ENCODE results near the gene GNB3.
A peak's percentile ranks its signal among the peaks of the same experiment; 100 is the strongest.
"Not testable (repeated sequence)": the region's sequence is repeated elsewhere in the genome, so short reads cannot be mapped to it uniquely, and the experiment has no call there.

GNB3 gene

GRCh38 chr12:6852651-6853354 lies 12.1 kb downstream of the GNB3 start:
- no peak for TF ChIP-seq ZNF274 (IDR thresholded peaks at IDR 0.05; ENCODE audit: low read depth, low read length)
- H3K4me3 ChIP-seq (ENCODE audit: low read length): peak overlapping the region; percentile 65

GRCh38 chr12:6853626-6854025 lies 12.9 kb downstream of the GNB3 start:
- H3K4me3 ChIP-seq (ENCODE audit: low read length): no peak overlapping the region; the same call in 1 of the 2 replicates
- TF ChIP-seq ZNF274 (IDR thresholded peaks at IDR 0.05; ENCODE audit: low read depth, low read length): no peak

DNA sequence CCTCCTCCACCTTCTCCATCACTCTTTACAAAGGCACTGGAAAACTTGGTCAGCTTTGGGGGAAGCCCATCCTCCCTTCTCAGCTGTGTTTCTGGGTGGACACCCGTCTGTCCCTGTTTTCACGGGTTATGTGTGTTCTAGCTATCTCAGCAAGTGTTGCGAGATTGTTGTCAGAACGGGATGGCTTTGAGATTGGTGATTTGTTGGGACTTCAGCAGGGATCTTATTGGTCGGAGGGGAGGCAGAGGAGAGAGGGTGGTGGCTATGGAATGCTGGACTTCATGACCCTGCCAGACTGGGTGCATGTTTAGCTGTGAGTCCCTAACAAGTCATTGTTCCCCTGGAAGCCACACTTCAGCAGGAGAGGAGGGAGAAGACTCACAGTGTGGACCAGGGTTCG lies 13.3 kb downstream of the GNB3 start:
- no peak overlapping the region for H3K4me3 ChIP-seq (ENCODE audit: low read length)
- TF ChIP-seq ZNF274 (IDR thresholded peaks at IDR 0.05; ENCODE audit: low read depth, low read length): no peak

DNA sequence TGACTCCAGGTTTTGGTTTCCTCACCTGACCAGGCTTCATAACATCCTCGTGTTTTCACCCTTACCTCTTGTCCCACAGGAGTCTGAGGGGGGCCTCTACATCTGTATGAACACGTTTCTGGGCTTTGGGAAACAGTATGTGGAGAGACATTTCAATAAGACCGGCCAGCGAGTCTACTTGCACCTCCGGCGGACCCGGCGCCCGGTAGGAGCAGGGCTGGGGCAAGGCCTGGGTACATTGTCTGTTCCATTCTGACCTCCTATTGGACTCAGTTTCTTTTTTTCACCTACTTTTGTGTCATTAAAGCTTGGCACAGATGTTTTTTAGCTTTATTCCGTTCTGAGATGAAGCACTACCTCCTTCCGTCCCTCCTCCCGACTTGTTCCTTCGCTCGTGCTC lies 14.6 kb downstream of the GNB3 start:
- H3K4me3 ChIP-seq (ENCODE audit: low read length): no peak overlapping the region
- no peak for TF ChIP-seq ZNF274 (IDR thresholded peaks at IDR 0.05; ENCODE audit: low read depth, low read length)

- TF ChIP-seq ZNF274 (IDR thresholded peaks at IDR 0.05; ENCODE audit: low read depth, low read length): no peak
- no peak overlapping the region for H3K4me3 ChIP-seq (ENCODE audit: low read length)
Observed at GRCh38 chr12:6858799-6859198, 18.1 kb downstream of the GNB3 start.

GRCh38 chr12:6860116-6860515 lies 19.4 kb downstream of the GNB3 start:
- no peak overlapping the region for H3K4me3 ChIP-seq (ENCODE audit: low read length)
- no peak for TF ChIP-seq ZNF274 (IDR thresholded peaks at IDR 0.05; ENCODE audit: low read depth, low read length)

DNA sequence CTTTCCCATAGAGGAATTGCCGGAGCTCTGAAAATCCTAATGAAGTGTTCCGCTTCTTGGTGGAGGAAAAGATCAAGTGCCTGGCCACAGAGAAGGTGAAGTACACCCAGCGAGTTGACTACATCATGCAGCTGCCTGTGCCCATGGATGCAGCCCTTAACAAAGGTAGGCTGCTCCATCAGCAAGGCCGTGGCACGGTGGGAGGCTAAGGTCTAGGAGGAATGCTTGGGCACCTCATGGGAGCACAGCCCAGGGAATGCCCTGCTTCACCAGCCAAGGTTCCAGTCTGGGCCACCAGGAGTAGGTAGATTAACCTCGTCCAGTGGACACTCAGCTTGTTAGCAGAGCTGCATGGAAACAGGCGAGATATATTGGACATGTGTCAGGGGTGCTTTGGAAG lies 20.2 kb downstream of the GNB3 start:
- TF ChIP-seq ZNF274 (IDR thresholded peaks at IDR 0.05; ENCODE audit: low read depth, low read length): no peak
- no peak overlapping the region for H3K4me3 ChIP-seq (ENCODE audit: low read length)

DNA sequence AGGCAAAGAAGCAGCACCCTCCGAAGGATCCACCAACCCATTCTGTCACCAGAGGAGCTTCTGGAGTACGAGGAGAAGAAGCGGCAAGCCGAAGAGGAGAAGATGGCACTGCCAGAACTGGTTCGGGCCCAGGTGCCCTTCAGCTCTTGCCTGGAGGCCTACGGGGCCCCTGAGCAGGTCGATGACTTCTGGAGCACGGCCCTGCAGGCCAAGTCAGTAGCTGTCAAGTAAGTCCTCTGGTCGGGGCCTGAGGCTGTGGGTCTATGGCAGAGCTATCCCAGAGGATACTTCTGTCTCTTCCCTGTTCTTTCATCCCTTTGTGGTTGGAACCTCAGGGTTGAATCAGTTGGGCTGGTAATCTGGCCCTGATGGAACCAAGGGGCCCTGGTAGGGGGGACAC lies 20.7 kb downstream of the GNB3 start:
- no peak for TF ChIP-seq ZNF274 (IDR thresholded peaks at IDR 0.05; ENCODE audit: low read depth, low read length)
- no peak overlapping the region for H3K4me3 ChIP-seq (ENCODE audit: low read length)

- no peak overlapping the region for H3K4me3 ChIP-seq (ENCODE audit: low read length)
- no peak for TF ChIP-seq ZNF274 (IDR thresholded peaks at IDR 0.05; ENCODE audit: low read depth, low read length)
Observed at GRCh38 chr12:6863033-6863432, 22.3 kb downstream of the GNB3 start.

GRCh38 chr12:6863586-6864321 lies 23.0 kb downstream of the GNB3 start:
- no peak for TF ChIP-seq ZNF274 (IDR thresholded peaks at IDR 0.05; ENCODE audit: low read depth, low read length)
- no peak overlapping the region for H3K4me3 ChIP-seq (ENCODE audit: low read length)

DNA sequence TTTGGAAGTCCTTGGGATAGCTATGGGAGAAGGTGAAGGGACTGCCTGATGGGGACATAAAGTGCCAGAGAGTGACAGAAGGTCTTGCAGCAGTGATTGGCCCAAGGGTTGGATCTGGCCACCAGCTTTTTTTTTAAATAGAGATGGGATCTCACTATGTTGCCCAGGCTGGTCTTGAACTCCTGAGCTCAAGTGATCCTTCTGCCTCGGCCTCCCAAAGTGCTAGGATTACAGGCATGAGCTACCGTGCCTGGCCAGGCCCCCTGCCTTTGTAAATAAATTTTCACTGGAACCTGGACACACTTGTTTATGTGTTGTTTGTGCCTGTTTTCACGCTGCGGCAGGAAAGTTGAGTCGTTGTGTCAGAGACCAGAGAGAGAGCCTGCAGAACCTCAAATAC lies 24.6 kb downstream of the GNB3 start:
- not testable (repeated sequence) for H3K4me3 ChIP-seq (ENCODE audit: low read length)

GRCh38 chr12:6866163-6866919 lies 25.6 kb downstream of the GNB3 start:
- no peak for TF ChIP-seq ZNF274 (IDR thresholded peaks at IDR 0.05; ENCODE audit: low read depth, low read length)
- H3K4me3 ChIP-seq (ENCODE audit: low read length): no peak overlapping the region; the same call in 1 of the 2 replicates

DNA sequence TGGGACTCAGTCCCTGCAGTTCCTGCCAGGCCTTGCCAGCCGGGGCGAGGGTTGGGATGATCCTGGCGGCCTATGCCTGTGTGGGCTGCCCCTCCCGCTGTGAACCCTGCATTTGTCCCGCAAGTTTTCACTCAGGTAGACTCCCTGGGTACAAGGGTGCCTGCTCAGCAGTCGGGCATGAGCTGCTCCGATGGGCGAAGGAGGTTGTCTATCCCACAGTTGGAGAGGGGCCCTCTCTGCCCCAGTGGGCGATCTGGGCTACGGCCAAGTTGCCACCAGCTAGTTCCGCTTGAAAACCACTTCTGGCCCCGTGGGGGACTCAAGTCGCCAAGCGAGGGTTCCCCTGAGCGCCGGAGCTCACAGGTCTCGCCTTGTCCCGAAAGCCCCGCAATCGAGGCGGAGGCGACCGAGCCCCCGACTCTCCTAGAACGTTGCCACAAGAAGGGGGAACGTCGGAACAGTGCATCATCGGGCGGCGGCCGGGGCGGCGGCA lies 26.2 kb downstream of the GNB3 start:
- peak overlapping the region; percentile 39; the same call in 1 of the 2 replicates for H3K4me3 ChIP-seq (ENCODE audit: low read length)
- no peak for TF ChIP-seq ZNF274 (IDR thresholded peaks at IDR 0.05; ENCODE audit: low read depth, low read length)

DNA sequence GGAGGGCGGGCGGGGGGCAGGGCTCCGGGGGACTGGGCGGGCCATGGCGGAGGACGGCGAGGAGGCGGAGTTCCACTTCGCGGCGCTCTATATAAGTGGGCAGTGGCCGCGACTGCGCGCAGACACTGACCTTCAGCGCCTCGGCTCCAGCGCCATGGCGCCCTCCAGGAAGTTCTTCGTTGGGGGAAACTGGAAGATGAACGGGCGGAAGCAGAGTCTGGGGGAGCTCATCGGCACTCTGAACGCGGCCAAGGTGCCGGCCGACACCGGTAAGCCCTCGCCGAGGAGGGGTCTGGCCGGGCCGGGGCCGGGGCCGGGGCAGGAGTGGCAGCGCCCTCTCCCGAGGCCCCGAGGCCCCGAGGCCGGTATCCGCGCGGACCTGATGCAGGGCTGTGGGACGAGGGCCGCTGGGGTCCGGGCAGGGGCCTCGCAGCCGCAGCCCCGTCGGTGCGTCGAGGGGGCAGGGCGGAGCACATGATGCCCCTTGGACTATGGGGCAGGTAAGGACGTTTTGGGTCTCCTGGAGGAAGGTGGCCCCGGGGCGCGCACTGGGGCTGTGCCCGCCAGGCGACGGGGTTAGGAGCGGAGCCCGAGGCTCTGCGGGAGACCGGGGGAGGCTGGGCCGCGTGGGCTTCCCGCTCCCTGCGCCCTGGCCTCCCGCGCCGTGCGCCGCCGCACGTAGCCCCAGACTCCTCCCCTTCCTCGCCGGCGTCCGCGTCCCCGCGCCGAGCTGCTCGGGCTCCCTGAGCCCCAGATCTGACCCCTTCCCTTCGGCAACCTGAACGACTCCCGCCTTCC lies 26.9 kb downstream of the GNB3 start, which contains the start of gene TPI1:
Gene TPI1, plus strand, starts transcription at position 119 of the 798 bp plus-strand sequence. Its CDS starts 36 bp downstream, at position 155.
- no peak for TF ChIP-seq ZNF274 (IDR thresholded peaks at IDR 0.05; ENCODE audit: low read depth, low read length)
- H3K4me3 ChIP-seq (ENCODE audit: low read length): peak within 1 kb of the TSS; percentile 77
